Measurements from ENCODE around the gene NEK7. TPM values are rescaled to one million over a fixed set of nuclear protein-coding genes. Genes with fewer than 3 reads are reported as not detected.

NEK7 gene
- total RNA-seq, 6 experiments from 2014 or later, result 20.6 to 32.3 (median 21.5) TPM

GRCh38 chr1:198363625-198364151 lies 206.9 kb downstream of the NEK7 start:
- Histone ChIP-seq H3K27me3 (no peaks in the 10 kb centered on the region), H3K4me3 (no peak overlapping the region), H3K36me3 (no peaks in the 10 kb centered on the region), H3K27ac (no peak overlapping the region), H3K9me3 (no peaks in the 10 kb centered on the region), H3K4me1 (peaks cover 0 to 6% (median 0%) of the 10 kb centered on the region in 4 donors)
- intact Hi-C loops (cut with DNase I), result no loop called here
- TF ChIP-seq POLR2A (IDR thresholded peaks at IDR 0.05) (no peak), CTCF (IDR thresholded peaks at IDR 0.05) (no peak)
- DNase-seq (no peak), ATAC-seq (no peak)
- 58% methylated on average over 3 of the region's 3 CpGs for WGBS (ENCODE audit: insufficient coverage, low coverage, low lambda C conversion rate, missing lambda C conversion rate)

GRCh38 chr1:198364471-198364870 lies 207.7 kb downstream of the NEK7 start:
- 39% methylated on average over 2 of the region's 2 CpGs for WGBS (ENCODE audit: insufficient coverage, low coverage, low lambda C conversion rate, missing lambda C conversion rate)
- no peak for DNase-seq
- Histone ChIP-seq H3K4me3 (no peak overlapping the region), H3K4me1 (peaks cover 0 to 6% (median 0%) of the 10 kb centered on the region in 4 donors), H3K27me3 (no peaks in the 10 kb centered on the region), H3K36me3 (no peaks in the 10 kb centered on the region), H3K9me3 (no peaks in the 10 kb centered on the region), H3K27ac (no peak overlapping the region)
- no peak for ATAC-seq
- TF ChIP-seq CTCF (IDR thresholded peaks at IDR 0.05) (no peak), POLR2A (IDR thresholded peaks at IDR 0.05) (no peak)
- intact Hi-C loops (cut with DNase I), result no loop called here

GRCh38 chr1:198367296-198367695 lies 210.5 kb downstream of the NEK7 start:
- 50% methylated on average over 1 of the region's 1 CpG for WGBS (ENCODE audit: insufficient coverage, low coverage, low lambda C conversion rate, missing lambda C conversion rate)
- Histone ChIP-seq H3K27ac (no peak overlapping the region), H3K36me3 (no peaks in the 10 kb centered on the region), H3K4me1 (no peaks in the 10 kb centered on the region), H3K27me3 (no peaks in the 10 kb centered on the region), H3K9me3 (no peaks in the 10 kb centered on the region), H3K4me3 (no peak overlapping the region)
- ATAC-seq (no peak), DNase-seq (no peak)
- intact Hi-C loops (cut with DNase I), result no loop called here
- TF ChIP-seq CTCF (IDR thresholded peaks at IDR 0.05), result no peak
- TF ChIP-seq POLR2A (IDR thresholded peaks at IDR 0.05), result no peak

GRCh38 chr1:198370996-198371395 lies 214.2 kb downstream of the NEK7 start:
- WGBS (ENCODE audit: insufficient coverage, low coverage, low lambda C conversion rate, missing lambda C conversion rate), result 43% methylated on average over 1 of the region's 1 CpG
- intact Hi-C loops (cut with DNase I), result no loop called here
- no peak for ATAC-seq

More at GRCh38 chr1:198370996-198371395, 214.2 kb downstream of the NEK7 start:
- no peaks in the 10 kb centered on the region for H3K36me3 ChIP-seq
- H3K27ac ChIP-seq, result no peak overlapping the region
- TF ChIP-seq CTCF (IDR thresholded peaks at IDR 0.05), result no peak
- TF ChIP-seq POLR2A (IDR thresholded peaks at IDR 0.05), result no peak
- H3K4me3 ChIP-seq, result no peak overlapping the region
- H3K4me1 ChIP-seq, result no peaks in the 10 kb centered on the region
- no peaks in the 10 kb centered on the region for H3K27me3 ChIP-seq
- DNase-seq, result no peak
- peaks cover 0 to 3% (median 0%) of the 10 kb centered on the region in 4 donors for H3K9me3 ChIP-seq

Other genes starting within 250 kb of the NEK7 start
- 1 to 10 TPM in 2 of 6 experiments, under 1 TPM in 3, not detected in 1; 0.12 to 1.9 (median 0.81) TPM for gene LHX9, start 239.6 kb upstream of the NEK7 start, total RNA-seq

All from right lobe of liver (tissue), 6 donors.